Measurements from ENCODE around the gene OR51B4. TPM values are rescaled to one million over a fixed set of nuclear protein-coding genes. Genes with fewer than 3 reads are reported as not detected.
"Not testable (repeated sequence)": the region's sequence is repeated elsewhere in the genome, so short reads cannot be mapped to it uniquely, and the experiment has no call there.

OR51B4 gene
- total and polyA plus RNA-seq, 2 donors (not counting 3 experiments of a cell fraction or from before 2014, with no cell fraction given), result 0.08 TPM; not detected in 1

GRCh38 chr11:5257296-5257695 lies 44.5 kb downstream of the OR51B4 start:
- Histone ChIP-seq H3K27me3 (ENCODE audit: control insufficient read depth in 2 of 2, insufficient read depth in 2 of 2, low read length in 2 of 2) (no peaks in the 10 kb centered on the region), H3K9ac (replicated peaks; ENCODE audit: extremely low read depth, insufficient read depth, low read length) (no peak overlapping the region), H3K9me3 (replicated peaks; ENCODE audit: control insufficient read depth, insufficient read depth, low read length) (no peaks in the 10 kb centered on the region), H3K79me2 (ENCODE audit: control insufficient read depth, insufficient read depth, low read length) (no peaks in the 10 kb centered on the region), H3K36me3 (ENCODE audit: control insufficient read depth in 2 of 2, extremely low read depth in 1 of 2, insufficient read depth in 2 of 2, low read length in 2 of 2) (no peaks in the 10 kb centered on the region), H3K4me2 (ENCODE audit: insufficient read depth, low read length) (no peak overlapping the region), H2AFZ (ENCODE audit: low read depth, low read length) (no peak overlapping the region), H3K27ac (ENCODE audit: insufficient read depth, low read depth, low read length) (no peak overlapping the region), H4K20me1 (replicated peaks; ENCODE audit: control insufficient read depth, extremely low read depth, insufficient read depth, low read length) (no peaks in the 10 kb centered on the region), H3K9me1 (replicated peaks; ENCODE audit: control insufficient read depth, extremely low read depth, insufficient read depth, low read length) (no peaks in the 10 kb centered on the region), H3K4me1 (ENCODE audit: control insufficient read depth, extremely low read depth, insufficient read depth, low read length) (no peaks in the 10 kb centered on the region), H3K4me3 (replicated peaks in 1 of 3; ENCODE audit: insufficient read depth in 1 of 3, low read depth in 1 of 3, low read length in 3 of 3) (no peak overlapping the region)
- dilution Hi-C loops (cut with MboI; ENCODE audit: extremely low pct_ligation_motif_present, low sequenced_read_pairs), result no loop called here
- intact Hi-C loops (cut with micrococcal nuclease), result no loop called here
- BruUV-seq (replicated peaks), result no TSS peak
- DNase-seq (ENCODE audit: low read depth, low spot score), result no peak
- CTCF ChIA-PET, result no interaction called here
- TF ChIP-seq MYC (IDR thresholded peaks at IDR 0.05; ENCODE audit: low read depth, low read length), result no peak
- TF ChIP-seq, protein P1, sequence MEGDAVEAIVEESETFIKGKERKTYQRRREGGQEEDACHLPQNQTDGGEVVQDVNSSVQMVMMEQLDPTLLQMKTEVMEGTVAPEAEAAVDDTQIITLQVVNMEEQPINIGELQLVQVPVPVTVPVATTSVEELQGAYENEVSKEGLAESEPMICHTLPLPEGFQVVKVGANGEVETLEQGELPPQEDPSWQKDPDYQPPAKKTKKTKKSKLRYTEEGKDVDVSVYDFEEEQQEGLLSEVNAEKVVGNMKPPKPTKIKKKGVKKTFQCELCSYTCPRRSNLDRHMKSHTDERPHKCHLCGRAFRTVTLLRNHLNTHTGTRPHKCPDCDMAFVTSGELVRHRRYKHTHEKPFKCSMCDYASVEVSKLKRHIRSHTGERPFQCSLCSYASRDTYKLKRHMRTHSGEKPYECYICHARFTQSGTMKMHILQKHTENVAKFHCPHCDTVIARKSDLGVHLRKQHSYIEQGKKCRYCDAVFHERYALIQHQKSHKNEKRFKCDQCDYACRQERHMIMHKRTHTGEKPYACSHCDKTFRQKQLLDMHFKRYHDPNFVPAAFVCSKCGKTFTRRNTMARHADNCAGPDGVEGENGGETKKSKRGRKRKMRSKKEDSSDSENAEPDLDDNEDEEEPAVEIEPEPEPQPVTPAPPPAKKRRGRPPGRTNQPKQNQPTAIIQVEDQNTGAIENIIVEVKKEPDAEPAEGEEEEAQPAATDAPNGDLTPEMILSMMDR (IDR thresholded peaks at IDR 0.05; ENCODE audit: extremely low read depth in 1 of 2, insufficient read depth in 1 of 2, low read depth in 1 of 2, low read length in 2 of 2), result no peak
- no peak for TF ChIP-seq JUN (IDR thresholded peaks at IDR 0.05; ENCODE audit: borderline replicate concordance, insufficient read depth, insufficient read length, low read depth)
- TF ChIP-seq FOS (IDR thresholded peaks at IDR 0.05; ENCODE audit: borderline replicate concordance, insufficient read depth, low read length), result no peak
- no peak for TF ChIP-seq POLR2AphosphoS5 (IDR thresholded peaks at IDR 0.05; ENCODE audit: insufficient read depth, low read depth, low read length)
- TF ChIP-seq POLR2A (IDR thresholded peaks at IDR 0.05; ENCODE audit: low read depth, low read length), result no peak
- no peak for TF ChIP-seq EZH2 (IDR thresholded peaks at IDR 0.05; ENCODE audit: borderline replicate concordance, low read depth, low read length, severe bottlenecking)
- no peak for TF ChIP-seq MAX (IDR thresholded peaks at IDR 0.05; ENCODE audit: insufficient read depth, insufficient read length)
- TF ChIP-seq GATA2 (IDR thresholded peaks at IDR 0.05; ENCODE audit: insufficient read depth, insufficient read length, low read depth, low read length), result no peak
- no peak for FAIRE-seq
- POLR2A ChIA-PET, result no interaction called here

GRCh38 chr11:5254646-5255413 lies 46.9 kb downstream of the OR51B4 start, which contains the start of gene HBG2:
TSS of gene HBG2 (minus strand) at chr11:5254781. CDS start at chr11:5254728, 53 bp downstream.
- H3K9me1 ChIP-seq (replicated peaks; ENCODE audit: control insufficient read depth, extremely low read depth, insufficient read depth, low read length); dilution Hi-C loops (cut with MboI; ENCODE audit: extremely low pct_ligation_motif_present, low sequenced_read_pairs); FAIRE-seq; DNase-seq (ENCODE audit: low read depth, low spot score); H3K79me2 ChIP-seq (ENCODE audit: control insufficient read depth, insufficient read depth, low read length); intact Hi-C loops (cut with micrococcal nuclease); BruUV-seq (replicated peaks); CTCF ChIA-PET; POLR2A ChIA-PET; H3K4me1 ChIP-seq (ENCODE audit: control insufficient read depth, extremely low read depth, insufficient read depth, low read length); H3K27me3 ChIP-seq (ENCODE audit: control insufficient read depth in 2 of 2, insufficient read depth in 2 of 2, low read length in 2 of 2); H4K20me1 ChIP-seq (replicated peaks; ENCODE audit: control insufficient read depth, extremely low read depth, insufficient read depth, low read length); H3K27ac ChIP-seq (ENCODE audit: insufficient read depth, low read depth, low read length); H3K9me3 ChIP-seq (replicated peaks; ENCODE audit: control insufficient read depth, insufficient read depth, low read length); H3K4me2 ChIP-seq (ENCODE audit: insufficient read depth, low read length); H3K36me3 ChIP-seq (ENCODE audit: control insufficient read depth in 2 of 2, extremely low read depth in 1 of 2, insufficient read depth in 2 of 2, low read length in 2 of 2); H3K4me3 ChIP-seq (replicated peaks in 1 of 3; ENCODE audit: insufficient read depth in 1 of 3, low read depth in 1 of 3, low read length in 3 of 3); H2AFZ ChIP-seq (ENCODE audit: low read depth, low read length); H3K9ac ChIP-seq (replicated peaks; ENCODE audit: extremely low read depth, insufficient read depth, low read length): not testable (repeated sequence)
